ENCODE data around the gene SPATA6. TPM values are rescaled to one million over a fixed set of nuclear protein-coding genes. Genes with fewer than 3 reads are reported as not detected.

The SPATA6 gene
- total RNA-seq, 1 experiment from 2014 or later, result 18.2 TPM

DNA sequence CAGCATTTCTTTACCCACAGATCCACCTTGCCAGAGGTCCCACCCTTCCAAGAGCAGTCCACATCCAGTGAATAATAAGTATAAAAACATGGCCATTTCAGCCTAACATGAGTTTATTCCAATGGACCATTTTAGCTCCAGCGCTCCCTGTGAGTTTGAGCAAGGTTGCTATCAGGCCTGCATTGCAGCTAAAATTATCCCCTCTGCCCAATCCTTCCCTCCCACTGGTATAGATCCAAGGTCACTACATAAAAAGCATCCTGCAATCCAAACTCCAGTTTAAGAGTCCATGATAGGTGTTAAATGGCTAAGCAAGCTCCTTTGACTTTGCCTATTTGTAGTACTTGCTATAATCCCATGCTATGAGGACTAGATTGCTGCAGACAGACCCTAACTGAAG is 213.9 kb downstream of the SPATA6 start:
- ATAC-seq, result no peak
- no peak for DNase-seq (ENCODE audit: low read depth, low spot score)
- Histone ChIP-seq H3K36me3 (ENCODE audit: control insufficient read depth, insufficient read depth, low read length) (no peaks in the 10 kb centered on the region), H3K4me3 (ENCODE audit: low read depth in 2 of 2, low read length in 2 of 2) (no peak overlapping the region), H3K27ac (ENCODE audit: low read length) (no peak overlapping the region), H3K27me3 (ENCODE audit: control insufficient read depth, insufficient read depth, low read length) (peaks cover 2% of the 10 kb centered on the region; the same call in 1 of the 2 replicates), H3K9me3 (ENCODE audit: control insufficient read depth, insufficient read depth, low read depth, low read length) (no peaks in the 10 kb centered on the region), H3K4me1 (ENCODE audit: control insufficient read depth, insufficient read depth, low read length) (no peaks in the 10 kb centered on the region)
- no peak for TF ChIP-seq TCF7L2 (IDR thresholded peaks at IDR 0.05; ENCODE audit: low read depth, low read length)
- no peak for TF ChIP-seq POLR2AphosphoS5 (IDR thresholded peaks at IDR 0.05; ENCODE audit: low read depth, low read length)
- no peak for TF ChIP-seq SIN3A (IDR thresholded peaks at IDR 0.05; ENCODE audit: borderline replicate concordance, insufficient read depth, low read depth, low read length)
- TF ChIP-seq, protein P1, sequence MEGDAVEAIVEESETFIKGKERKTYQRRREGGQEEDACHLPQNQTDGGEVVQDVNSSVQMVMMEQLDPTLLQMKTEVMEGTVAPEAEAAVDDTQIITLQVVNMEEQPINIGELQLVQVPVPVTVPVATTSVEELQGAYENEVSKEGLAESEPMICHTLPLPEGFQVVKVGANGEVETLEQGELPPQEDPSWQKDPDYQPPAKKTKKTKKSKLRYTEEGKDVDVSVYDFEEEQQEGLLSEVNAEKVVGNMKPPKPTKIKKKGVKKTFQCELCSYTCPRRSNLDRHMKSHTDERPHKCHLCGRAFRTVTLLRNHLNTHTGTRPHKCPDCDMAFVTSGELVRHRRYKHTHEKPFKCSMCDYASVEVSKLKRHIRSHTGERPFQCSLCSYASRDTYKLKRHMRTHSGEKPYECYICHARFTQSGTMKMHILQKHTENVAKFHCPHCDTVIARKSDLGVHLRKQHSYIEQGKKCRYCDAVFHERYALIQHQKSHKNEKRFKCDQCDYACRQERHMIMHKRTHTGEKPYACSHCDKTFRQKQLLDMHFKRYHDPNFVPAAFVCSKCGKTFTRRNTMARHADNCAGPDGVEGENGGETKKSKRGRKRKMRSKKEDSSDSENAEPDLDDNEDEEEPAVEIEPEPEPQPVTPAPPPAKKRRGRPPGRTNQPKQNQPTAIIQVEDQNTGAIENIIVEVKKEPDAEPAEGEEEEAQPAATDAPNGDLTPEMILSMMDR (IDR thresholded peaks at IDR 0.05), result no peak
- in situ Hi-C loops (cut with HindIII; ENCODE audit: low pct_unique_long_range_greater_than_20kb, low sequenced_read_pairs) (no loop called here), intact Hi-C loops (cut with micrococcal nuclease; ENCODE audit: unreplicated experiment) (loop anchor here (10.0 kb wide), 1 partner anchor 237 kb away; no protein-coding TSS in a partner anchor)
- no TSS peak for BruUV-seq (replicated peaks)
- POLR2A ChIA-PET, result no interaction called here
- CTCF ChIA-PET, result no interaction called here

DNA sequence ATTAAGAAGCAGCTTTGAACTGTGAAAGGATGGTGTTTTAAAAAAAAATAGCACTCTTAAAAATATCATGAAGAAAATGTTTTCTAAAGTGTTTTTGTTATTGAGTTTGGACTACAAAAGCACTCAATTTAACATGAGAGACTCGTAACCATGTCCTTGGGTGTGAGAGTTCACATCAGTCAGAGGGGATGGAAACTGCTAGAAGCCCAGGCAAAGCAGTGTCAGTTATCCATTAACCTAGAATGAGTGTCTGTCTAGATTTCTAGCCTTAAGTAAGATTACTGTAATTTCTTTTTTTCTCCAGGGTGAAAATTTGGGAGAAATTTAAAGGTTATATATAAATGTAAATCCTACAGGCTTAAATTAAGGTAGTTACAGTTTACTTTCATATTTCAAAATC is 217.8 kb downstream of the SPATA6 start:
- Histone ChIP-seq H3K27ac (ENCODE audit: low read length) (no peak overlapping the region), H3K27me3 (ENCODE audit: control insufficient read depth, insufficient read depth, low read length) (peaks cover 4% of the 10 kb centered on the region; the same call in 1 of the 2 replicates), H3K9me3 (ENCODE audit: control insufficient read depth, insufficient read depth, low read depth, low read length) (no peaks in the 10 kb centered on the region), H3K36me3 (ENCODE audit: control insufficient read depth, insufficient read depth, low read length) (no peaks in the 10 kb centered on the region), H3K4me1 (ENCODE audit: control insufficient read depth, insufficient read depth, low read length) (no peaks in the 10 kb centered on the region), H3K4me3 (ENCODE audit: low read depth in 2 of 2, low read length in 2 of 2) (no peak overlapping the region)
- ChIA-PET CTCF (no interaction called here), POLR2A (no interaction called here)
- in situ Hi-C loops (cut with HindIII; ENCODE audit: low pct_unique_long_range_greater_than_20kb, low sequenced_read_pairs), result no loop called here
- BruUV-seq (replicated peaks), result no TSS peak
- intact Hi-C loops (cut with micrococcal nuclease; ENCODE audit: unreplicated experiment), result loop anchor here (10.0 kb wide), 1 partner anchor 241 kb away; no protein-coding TSS in a partner anchor
- TF ChIP-seq, protein P2, sequence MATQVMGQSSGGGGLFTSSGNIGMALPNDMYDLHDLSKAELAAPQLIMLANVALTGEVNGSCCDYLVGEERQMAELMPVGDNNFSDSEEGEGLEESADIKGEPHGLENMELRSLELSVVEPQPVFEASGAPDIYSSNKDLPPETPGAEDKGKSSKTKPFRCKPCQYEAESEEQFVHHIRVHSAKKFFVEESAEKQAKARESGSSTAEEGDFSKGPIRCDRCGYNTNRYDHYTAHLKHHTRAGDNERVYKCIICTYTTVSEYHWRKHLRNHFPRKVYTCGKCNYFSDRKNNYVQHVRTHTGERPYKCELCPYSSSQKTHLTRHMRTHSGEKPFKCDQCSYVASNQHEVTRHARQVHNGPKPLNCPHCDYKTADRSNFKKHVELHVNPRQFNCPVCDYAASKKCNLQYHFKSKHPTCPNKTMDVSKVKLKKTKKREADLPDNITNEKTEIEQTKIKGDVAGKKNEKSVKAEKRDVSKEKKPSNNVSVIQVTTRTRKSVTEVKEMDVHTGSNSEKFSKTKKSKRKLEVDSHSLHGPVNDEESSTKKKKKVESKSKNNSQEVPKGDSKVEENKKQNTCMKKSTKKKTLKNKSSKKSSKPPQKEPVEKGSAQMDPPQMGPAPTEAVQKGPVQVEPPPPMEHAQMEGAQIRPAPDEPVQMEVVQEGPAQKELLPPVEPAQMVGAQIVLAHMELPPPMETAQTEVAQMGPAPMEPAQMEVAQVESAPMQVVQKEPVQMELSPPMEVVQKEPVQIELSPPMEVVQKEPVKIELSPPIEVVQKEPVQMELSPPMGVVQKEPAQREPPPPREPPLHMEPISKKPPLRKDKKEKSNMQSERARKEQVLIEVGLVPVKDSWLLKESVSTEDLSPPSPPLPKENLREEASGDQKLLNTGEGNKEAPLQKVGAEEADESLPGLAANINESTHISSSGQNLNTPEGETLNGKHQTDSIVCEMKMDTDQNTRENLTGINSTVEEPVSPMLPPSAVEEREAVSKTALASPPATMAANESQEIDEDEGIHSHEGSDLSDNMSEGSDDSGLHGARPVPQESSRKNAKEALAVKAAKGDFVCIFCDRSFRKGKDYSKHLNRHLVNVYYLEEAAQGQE (IDR thresholded peaks at IDR 0.05; ENCODE audit: insufficient read depth in 1 of 2, low read depth in 2 of 2, low read length in 1 of 2), result no peak
- TF ChIP-seq, protein P1 (IDR thresholded peaks at IDR 0.05), result no peak
- TF ChIP-seq SIN3A (IDR thresholded peaks at IDR 0.05; ENCODE audit: borderline replicate concordance, insufficient read depth, low read depth, low read length), result no peak
- no peak for TF ChIP-seq TCF7L2 (IDR thresholded peaks at IDR 0.05; ENCODE audit: low read depth, low read length)
- TF ChIP-seq POLR2AphosphoS5 (IDR thresholded peaks at IDR 0.05; ENCODE audit: low read depth, low read length), result no peak
- ATAC-seq (no peak), DNase-seq (ENCODE audit: low read depth, low spot score) (no peak)

All from Panc1 (cell line).